Activated CD4-positive, alpha-beta T cell treated with anti-CD3 and anti-CD28 coated beads for 4 hours (primary cell): ENCODE results near the gene MEI1.

Experiments used
- DNase-seq, 2 donors: peaks; one replicate each; pipeline ENCODE4 v3.0.0-alpha.2; 2020

The MEI1 gene

GRCh38 chr22:41746567-41747400 lies 47.5 kb downstream of the MEI1 start:
- peak; percentile 56 to 58 for DNase-seq

GRCh38 chr22:41752011-41752970 lies 53.0 kb downstream of the MEI1 start:
- DNase-seq, result no peak

GRCh38 chr22:41753984-41754383 lies 54.7 kb downstream of the MEI1 start:
- no peak for DNase-seq

GRCh38 chr22:41757502-41757901 lies 58.2 kb downstream of the MEI1 start:
- DNase-seq, result no peak

- no peak for DNase-seq
Observed at GRCh38 chr22:41758231-41758630, 58.9 kb downstream of the MEI1 start.

GRCh38 chr22:41762980-41763779 lies 63.9 kb downstream of the MEI1 start:
- peak in 1 of 2 donors; percentile 8 for DNase-seq

GRCh38 chr22:41766476-41766875 lies 67.2 kb downstream of the MEI1 start:
- DNase-seq, result no peak

- no peak for DNase-seq
Observed at GRCh38 chr22:41768430-41768829, 69.1 kb downstream of the MEI1 start.

GRCh38 chr22:41770715-41771468 lies 71.6 kb downstream of the MEI1 start:
- no peak for DNase-seq

- no peak for DNase-seq
Observed at GRCh38 chr22:41772198-41772597, 72.9 kb downstream of the MEI1 start.

- DNase-seq, result no peak
Observed at GRCh38 chr22:41772645-41773044, 73.3 kb downstream of the MEI1 start.

- DNase-seq, result no peak
Observed at GRCh38 chr22:41775338-41775737, 76.0 kb downstream of the MEI1 start.

GRCh38 chr22:41775976-41776375 lies 76.7 kb downstream of the MEI1 start:
- no peak for DNase-seq

- no peak for DNase-seq
Observed at GRCh38 chr22:41776381-41776780, 77.1 kb downstream of the MEI1 start.

GRCh38 chr22:41777749-41778425 lies 78.6 kb downstream of the MEI1 start:
- no peak for DNase-seq

GRCh38 chr22:41779929-41780505 lies 80.7 kb downstream of the MEI1 start:
- peak; percentile 11 to 14 for DNase-seq

GRCh38 chr22:41780746-41781505 lies 81.6 kb downstream of the MEI1 start:
- DNase-seq, result peak; percentile 76 to 80

- DNase-seq, result no peak
Observed at GRCh38 chr22:41781507-41781906, 82.2 kb downstream of the MEI1 start.

- peak in 1 of 2 donors; percentile 12 for DNase-seq
Observed at GRCh38 chr22:41782316-41782715, 83.0 kb downstream of the MEI1 start.

- DNase-seq, result no peak
Observed at GRCh38 chr22:41782751-41783150, 83.4 kb downstream of the MEI1 start.
